ENCODE results near the gene OR5B17. TPM values are rescaled to one million over a fixed set of nuclear protein-coding genes. Genes with fewer than 3 reads are reported as not detected.

The OR5B17 gene
- total RNA-seq, 2 donors from 2014 or later, result not detected

Other genes with a start within 250 kb of the OR5B17 start
- not detected for gene OR9I1, start 233.5 kb downstream of the OR5B17 start, total RNA-seq
- gene OR9Q2, start 170.0 kb downstream of the OR5B17 start, total RNA-seq, result not detected
- not detected for gene OR1S2, start 154.9 kb downstream of the OR5B17 start, total RNA-seq
- gene OR1S1, start 146.3 kb downstream of the OR5B17 start, total RNA-seq, result not detected
- not detected for gene OR10Q1, start 130.2 kb downstream of the OR5B17 start, total RNA-seq
- not detected for gene OR10W1, start 90.8 kb downstream of the OR5B17 start, total RNA-seq
- not detected for gene OR5B3, start 47.8 kb upstream of the OR5B17 start, total RNA-seq
- not detected for gene OR5B2, start 69.1 kb upstream of the OR5B17 start, total RNA-seq
- under 1 TPM in 1 of 2 donors, not detected in 1; 0.24 TPM for gene OR5B12, start 83.2 kb upstream of the OR5B17 start, total RNA-seq
- gene OR5B21, start 149.0 kb upstream of the OR5B17 start, total RNA-seq, result under 1 TPM in 1 of 2 donors, not detected in 1; 0.35 TPM
- gene LPXN, start 216.8 kb upstream of the OR5B17 start, total RNA-seq, result 100 to 1,000 TPM; 113 to 121 TPM
- 10 to 100 TPM; 43.4 to 48.4 TPM for gene ZFP91, start 220.0 kb upstream of the OR5B17 start, total RNA-seq